Activated gamma-delta T cell (primary cell): Measurements from ENCODE around the gene RNH1.

Experiments
- DNase-seq: peaks from one replicate; lab custom pipeline; 2025; lab: John Stamatoyannopoulos, UW

Gene RNH1

DNA sequence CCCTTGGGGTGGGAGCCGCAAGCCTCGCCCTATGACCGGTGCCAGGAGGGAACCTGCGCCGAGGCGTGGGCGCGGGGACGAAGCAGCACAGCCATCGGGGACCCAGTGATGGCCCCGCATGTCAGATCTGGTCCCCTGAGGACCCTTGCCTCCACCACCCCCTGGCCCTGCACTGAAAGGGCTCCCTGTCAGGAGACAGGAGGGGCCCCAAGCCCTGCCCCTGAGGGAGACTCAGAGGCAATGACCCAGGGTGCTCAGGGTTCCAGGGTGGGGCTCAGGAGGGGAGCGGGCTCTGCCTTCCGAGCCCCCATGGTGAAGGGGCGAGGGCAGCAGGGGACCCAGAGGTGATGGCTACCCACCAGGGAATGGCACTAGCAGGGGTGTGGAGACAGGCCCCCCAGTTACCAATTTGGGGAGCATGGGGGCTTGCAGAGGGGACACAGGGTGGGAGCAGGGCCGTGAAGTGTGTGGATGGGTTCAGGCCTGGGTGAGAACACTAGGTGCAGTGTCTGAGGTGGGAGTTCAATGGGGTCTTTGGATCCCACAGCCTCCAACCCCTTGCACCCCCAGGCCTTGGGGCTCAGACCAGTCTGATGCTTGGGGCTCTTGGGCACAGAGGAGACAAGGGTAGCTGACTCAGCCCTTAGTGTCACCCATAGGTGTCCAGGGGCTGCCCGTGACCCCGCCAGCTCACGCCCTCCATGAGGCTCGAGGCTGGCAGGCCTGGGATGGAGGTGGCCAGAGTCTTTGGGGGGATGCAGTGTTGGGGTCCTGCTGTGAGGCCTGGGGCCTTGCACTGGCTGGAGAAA lies 30.8 kb upstream of the RNH1 start:
- no peak for DNase-seq

DNA sequence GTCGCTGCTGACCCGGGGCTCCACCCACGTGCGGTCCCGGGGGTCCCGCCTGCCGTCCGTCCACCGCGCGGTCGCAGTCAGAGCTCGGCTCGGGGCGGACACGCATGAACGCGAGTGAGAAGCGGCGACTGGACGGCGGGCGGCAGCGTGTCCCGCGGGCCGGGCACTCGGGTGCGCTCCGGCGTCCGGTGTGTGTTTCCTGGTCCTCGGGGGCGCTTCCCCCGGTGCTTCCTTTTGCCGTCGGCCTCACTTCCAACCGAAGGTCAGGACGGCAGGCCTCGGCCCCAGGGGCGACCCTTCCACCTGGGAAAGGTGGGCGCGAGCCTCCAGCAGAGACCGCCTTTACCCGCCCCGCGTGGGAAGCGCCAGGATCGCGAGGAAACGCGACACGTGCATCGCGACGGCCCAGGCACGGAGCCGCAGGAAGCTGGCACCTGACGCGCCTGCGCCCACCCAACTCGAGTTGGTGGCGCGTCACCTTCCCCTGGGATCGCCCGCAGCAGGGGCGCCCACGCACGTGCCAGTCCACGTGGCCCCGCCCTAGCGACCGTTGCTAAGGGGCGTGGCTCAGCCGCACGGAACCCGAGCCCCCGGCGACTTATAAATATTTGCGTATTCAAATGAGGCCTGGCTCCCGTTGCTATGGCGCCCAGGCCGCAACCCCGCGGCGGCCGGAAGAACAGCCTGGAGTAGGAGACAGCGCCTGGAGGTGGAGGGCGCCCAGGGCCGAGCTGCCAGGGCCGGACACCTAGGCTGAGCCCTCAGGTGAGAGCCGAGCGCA lies 30.0 kb upstream of the RNH1 start, which contains the start of gene LRRC56:
TSS of gene LRRC56 (plus strand) at position 687 of the 781 bp plus-strand sequence. CDS start 3,158 bp downstream, outside the sequence.
- DNase-seq: peak; percentile 92

DNA sequence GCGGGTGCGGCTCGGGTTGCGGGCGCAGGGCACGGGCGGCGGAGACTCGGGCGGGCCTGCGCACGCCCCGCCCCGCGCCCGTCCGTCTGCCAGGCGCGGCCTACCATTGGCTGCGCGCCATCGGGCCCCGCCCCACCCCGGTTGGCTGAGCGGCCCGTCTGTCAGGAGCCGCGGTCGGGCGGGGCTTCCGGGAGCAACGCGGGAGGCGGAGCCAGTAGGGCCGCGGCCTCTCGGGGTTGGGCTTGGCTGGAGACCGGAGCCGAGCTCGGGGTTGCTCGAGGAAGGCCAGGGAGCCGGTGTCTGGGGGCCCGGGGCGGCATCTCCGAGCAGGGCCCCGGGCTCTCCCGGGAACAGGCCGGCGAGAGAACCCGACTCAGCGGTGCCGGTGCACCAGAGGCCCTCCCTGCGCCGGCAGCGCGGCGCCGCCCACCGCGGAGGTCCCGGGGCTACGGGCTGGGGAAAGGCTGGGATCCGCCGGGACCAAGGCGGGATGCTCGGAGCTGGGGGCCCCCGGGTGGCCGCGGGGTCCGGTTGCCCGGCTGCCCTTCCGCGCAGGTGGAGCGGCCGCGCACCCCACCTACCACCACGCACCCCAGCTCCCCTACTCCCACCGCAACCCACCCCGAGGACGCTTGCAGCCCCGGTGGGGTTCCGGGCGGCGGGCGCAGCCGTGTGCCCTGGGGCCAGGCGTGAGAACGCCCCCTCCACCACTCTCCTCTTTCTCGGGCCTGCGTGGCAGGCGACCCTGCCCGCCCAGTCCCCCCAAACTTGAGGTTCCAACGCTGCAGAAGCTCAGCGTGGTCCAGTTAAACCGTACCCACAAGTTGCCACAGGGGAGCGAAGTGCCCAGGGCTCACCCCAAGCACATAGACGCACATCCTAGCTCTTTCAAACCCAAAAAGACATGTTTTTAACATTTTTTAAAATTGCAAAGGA lies 28.7 kb upstream of the RNH1 start, which contains the start of gene HRAS:
TSS of gene HRAS (minus strand) at position 58 of the 936 bp plus-strand sequence.
- DNase-seq: peak; percentile 95

DNA sequence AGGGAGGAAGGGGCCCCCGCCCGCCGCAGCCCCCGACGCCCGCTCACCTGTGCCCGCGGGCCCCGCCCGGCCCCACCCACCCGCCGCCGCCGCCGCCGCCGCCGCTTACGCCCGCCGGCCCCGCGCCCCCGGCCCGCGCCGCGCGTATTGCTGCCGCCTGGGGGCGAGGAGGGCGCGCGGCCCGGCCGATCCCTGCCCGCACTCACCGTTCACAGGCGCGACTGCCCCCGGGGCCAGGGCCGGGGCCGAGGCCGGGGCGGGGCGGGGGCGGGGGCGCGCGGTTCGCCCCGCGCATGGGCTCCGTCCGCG lies 28.1 kb upstream of the RNH1 start:
- no peak for DNase-seq

DNA sequence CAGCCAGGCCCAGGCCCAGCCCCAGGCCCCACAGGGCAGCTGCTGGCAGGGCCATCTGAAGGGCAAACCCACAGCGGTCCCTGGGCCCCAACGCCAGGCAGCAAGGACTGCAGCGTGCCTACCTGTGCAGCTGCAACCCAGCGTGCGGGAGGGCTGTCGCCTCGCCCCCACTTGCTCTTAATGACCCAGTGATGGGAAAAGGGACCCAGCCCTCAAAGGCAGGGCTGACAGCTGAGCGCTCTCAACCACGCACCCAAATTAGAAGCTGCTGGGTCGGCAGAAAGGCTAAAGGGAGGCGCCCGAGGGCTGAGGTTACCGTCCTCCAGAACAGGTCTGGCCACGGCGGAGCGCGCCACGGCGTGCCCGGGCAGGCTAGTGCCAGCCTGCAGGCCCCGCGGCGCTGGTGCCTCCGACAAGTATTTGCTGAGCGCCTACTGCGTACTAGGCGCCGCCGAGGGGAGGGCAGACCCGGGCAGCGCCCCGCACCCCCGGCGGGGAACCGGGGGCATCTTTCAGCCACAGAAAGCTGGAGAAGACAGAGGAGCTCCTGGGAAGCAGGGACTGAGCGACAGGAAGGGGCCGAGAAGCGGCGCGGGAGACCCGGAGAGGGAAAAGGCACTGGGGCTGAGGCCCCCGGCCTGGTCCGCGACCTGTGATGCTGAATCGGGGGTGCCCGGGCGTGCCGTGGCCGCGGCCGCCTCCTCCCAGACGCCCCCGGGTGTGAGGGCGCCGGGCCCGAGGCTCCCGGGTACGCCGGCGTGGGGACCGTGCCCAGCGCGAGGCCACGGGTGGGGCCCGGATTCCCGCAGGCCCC lies 27.6 kb upstream of the RNH1 start:
- DNase-seq: no peak

DNA sequence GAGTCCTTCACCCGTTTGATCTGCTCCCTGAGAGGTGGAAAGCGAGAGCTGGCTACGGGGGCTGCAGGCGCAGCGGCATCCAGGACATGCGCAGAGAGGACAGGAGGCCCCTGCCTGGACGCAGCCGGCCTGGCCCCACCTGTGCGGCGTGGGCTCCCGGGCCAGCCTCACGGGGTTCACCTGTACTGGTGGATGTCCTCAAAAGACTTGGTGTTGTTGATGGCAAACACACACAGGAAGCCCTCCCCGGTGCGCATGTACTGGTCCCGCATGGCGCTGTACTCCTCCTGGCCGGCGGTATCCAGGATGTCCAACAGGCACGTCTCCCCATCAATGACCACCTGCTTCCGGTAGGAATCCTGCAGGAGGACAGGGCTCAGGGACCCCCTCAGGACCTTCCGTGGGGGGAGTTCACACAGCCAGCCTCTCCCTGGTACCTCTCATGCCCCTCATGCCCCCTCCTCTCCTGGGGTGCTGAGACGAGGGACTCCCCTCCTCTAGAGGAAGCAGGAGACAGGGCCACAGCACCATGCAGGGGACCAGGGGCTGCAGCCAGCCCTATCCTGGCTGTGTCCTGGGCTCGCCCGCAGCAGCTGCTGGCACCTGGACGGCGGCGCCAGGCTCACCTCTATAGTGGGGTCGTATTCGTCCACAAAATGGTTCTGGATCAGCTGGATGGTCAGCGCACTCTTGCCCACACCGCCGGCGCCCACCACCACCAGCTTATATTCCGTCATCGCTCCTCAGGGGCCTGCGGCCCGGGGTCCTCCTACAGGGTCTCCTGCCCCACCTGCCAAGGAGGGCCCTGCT lies 26.7 kb upstream of the RNH1 start:
- DNase-seq: no peak

DNA sequence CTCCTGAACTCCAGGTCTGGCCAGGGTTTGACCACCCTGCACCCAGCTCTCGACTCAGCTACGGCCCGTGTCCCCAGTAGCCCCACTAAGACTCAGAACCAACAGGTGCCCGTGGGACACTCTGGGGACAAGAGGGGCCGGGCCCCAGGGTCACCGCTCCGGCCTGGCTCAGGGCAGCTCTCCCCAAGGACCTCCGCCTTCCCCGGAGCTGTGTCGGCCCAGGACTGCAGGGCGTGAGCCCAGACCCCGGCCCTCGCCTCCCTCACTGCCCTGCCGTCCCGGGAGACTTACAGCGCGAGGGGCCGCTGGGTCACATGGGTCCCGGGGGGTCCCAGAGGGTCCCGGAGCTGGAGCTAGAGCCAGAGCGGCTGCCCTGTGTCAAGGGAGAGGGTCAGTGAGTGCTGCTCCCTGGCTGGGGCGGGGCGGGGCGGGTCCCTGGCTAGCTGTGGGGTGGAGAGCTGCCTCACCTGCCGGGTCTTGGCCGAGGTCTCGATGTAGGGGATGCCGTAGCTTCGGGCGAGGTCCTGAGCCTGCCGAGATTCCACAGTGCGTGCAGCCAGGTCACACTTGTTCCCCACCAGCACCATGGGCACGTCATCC lies 26.0 kb upstream of the RNH1 start:
- DNase-seq: no peak

DNA sequence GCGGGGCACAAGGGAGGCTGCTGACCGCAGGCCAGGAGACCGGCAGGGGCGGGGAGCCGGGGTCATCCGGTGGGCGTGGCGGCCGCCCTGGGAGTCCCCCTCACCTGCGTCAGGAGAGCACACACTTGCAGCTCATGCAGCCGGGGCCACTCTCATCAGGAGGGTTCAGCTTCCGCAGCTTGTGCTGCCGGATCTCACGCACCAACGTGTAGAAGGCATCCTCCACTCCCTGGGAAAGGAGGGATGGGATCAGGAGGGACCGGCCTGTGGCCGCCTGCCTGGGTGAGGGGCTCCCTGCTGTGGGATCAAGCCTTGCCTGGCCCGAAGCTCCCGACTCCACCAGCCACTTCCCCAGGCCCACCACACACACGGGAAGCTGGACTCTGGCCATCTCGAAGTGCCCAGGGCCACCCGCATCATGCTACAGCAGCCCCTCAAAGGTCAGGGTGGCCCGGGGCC lies 25.5 kb upstream of the RNH1 start:
- DNase-seq: no peak

DNA sequence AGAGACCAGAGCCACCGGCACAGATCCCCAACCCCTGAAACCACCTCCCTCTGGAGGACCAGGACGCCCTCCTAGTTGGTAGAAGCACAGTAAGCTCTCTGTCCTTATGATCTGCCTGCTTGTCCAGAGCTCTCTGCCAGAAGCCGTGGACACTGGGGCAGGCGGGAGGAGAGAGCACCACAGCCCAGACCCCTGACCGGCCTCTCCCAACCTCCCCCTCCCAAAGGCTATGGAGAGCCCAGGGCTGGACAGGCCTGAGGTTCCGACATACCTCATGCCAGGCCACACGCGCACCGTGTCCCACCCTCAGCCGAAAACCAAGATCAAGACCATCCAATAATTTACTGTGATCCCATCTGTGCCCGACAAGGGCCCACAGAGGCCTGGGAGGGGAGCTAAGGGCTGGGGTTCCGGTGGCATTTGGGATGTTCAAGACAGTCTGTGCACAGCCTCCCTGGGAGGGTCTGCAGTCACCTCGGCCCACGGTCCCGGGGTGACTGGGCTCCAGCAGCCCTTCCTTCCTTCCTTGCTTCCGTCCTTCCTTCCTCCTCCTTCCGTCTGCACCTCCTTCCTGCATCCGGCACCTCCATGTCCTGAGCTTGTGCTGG lies 25.0 kb upstream of the RNH1 start:
- DNase-seq: no peak

DNA sequence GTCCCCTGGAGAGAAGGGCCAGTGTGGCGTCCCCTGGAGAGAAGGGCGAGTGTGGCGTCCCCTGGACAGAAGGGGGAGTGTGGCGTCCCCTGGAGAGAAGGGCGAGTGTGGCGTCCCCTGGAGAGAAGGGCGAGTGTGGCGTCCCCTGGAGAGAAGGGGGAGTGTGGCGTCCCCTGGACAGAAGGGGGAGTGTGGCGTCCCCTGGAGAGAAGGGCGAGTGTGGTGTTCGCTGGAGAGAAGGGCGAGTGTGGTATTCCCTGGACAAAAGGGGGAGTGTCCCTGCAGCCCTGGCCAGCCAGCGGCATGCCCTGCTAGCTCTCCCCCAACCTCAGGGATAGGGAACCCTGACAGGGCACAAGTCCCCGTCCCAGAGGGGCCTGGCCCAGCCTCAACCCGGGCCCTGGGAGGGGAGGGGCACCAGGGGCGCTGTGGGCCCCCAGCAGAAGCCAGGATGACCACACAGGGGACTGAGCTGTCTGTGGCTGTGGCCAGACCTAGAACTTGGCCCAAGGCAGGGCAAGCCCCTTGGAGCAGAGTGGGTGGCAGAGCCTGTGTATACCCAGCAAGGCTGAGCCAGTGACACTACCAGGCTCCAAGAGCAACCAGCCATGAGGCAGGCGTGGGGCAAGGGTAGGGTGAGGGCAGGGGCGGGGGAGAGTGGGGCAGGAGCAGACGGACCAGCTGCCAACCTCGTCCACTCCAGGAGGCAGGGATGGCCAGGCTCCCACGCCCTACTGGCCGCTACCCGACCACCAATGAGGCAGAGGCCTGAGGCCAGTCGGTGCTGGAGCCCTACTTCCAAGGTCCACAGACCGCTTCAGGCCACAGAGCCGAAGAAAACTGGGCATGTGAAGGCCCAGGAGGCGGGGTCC lies 24.2 kb upstream of the RNH1 start:
- no peak for DNase-seq

DNA sequence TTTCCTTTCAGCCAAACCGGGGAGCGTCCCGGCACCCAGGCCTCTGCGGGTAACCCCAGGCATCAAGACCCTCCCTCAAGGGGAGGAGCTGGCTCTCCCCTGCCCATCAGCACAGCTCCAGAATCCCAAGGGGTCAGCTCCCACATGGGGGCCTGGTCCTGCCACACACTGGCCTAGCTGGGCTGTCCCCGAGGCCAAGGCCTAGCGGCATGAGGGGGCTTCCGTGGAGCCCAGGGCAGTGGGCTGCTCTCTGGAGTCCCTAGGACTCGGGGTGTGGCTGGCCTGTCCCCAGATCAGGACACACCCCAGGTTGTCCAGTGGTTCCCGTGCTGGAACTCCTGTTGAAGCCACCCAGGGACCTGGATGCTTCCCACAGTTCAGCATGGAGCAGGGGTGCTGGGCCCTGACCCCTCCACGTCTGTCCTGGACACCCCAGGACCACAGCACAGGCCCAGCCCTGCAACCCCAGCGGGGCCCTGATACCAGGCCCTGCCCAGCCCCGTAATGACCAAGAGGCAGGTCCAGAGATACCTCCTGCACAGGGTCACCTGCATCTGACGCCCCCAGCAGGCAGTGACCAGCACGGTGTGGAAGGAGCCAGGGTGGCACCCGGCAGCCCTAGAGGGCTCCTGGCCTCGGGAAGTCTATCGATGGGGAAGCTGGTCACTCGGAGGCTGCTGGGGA lies 22.8 kb upstream of the RNH1 start:
- DNase-seq: no peak

DNA sequence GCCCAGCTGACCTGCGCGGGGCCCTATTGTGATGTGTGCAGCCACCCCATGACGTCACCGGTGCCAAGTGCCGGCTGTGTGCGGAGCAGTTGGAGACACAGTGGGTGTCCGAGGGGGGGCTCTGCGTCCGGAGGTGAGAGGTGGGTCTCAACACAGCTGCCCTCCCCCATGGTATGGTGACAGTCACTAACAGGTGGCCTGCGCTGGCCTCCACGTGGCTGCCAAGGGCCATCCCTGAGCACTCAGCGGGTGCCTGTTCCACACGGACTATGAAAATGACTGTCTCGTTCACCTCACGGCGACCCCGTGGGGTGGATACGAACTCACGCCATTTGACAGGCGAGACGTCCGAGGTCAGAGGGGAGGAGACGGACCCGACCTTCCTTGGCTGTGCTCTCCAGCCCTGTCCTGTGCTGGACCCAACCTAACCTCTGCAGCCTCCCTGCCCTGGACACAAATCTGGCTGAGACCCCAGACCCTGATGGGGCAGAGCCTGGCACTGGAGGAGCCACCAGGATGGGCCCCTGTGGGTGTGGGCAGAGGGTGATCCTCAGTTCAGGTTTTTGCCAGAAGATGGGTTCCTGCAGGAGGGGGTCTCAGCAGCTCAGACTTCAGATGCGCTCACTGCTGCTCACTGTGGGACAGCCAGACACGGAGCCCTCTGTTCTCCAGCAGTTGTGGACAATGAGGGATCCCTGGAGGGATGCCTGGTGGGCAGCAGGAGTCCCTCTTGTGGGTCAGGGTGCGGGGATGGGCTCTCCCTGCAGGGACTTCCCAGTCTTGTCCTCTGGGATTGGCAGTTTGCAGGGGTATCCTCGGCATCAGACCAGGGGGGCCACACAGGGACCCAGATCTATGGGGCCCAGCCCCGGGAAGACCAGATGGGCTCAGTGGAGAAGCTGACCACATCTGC lies 22.0 kb upstream of the RNH1 start:
- DNase-seq: no peak

DNA sequence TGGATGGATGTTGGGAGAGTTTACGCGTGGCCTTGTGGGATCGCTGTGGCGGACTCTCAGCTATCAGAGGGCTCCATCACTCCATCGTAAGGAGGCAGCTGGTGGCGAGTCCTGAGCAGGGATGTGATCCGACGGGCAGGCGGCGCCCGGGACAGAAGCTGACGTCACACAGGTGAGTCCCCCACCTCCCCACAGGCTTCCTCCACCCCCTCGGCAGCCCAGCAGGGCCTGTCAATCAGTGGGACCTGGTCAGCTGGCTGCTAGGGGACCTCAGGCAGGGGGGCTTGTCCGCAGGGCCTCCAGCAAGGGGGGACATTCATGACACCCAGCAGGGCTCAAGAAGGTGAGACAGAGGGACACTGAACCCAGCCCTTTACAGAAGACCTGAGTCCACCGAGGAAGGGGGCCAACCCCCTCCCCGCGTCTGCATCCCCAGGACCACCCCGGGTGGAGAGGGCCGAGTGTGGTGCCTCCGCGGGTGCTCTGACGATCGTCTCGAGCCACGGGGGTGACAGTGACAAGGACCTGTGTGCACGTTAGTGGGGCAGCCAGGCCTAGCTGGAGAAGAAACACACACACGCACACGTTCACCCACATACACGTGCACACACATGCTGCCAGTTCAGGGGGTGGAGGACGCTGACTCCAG lies 21.2 kb upstream of the RNH1 start:
- no peak for DNase-seq

DNA sequence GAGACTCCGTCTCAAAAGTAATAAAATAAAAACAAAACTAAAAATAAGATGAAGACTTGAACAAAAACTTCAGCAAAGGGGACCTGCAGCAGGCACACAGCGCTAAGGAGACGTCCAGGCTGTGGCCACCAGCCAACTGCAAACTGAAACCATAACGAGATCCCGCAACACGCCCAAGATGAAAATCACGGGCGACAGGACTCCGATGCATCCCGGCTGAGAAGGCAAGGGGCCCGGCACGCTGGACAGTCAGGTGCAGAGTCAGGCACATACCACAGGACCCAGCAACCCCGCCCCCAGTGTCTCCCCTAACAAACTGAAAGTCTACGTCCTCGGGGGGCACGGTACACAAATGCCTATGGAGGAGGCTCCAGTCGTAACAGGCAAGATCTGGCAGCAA lies 19.1 kb upstream of the RNH1 start:
- no peak for DNase-seq

DNA sequence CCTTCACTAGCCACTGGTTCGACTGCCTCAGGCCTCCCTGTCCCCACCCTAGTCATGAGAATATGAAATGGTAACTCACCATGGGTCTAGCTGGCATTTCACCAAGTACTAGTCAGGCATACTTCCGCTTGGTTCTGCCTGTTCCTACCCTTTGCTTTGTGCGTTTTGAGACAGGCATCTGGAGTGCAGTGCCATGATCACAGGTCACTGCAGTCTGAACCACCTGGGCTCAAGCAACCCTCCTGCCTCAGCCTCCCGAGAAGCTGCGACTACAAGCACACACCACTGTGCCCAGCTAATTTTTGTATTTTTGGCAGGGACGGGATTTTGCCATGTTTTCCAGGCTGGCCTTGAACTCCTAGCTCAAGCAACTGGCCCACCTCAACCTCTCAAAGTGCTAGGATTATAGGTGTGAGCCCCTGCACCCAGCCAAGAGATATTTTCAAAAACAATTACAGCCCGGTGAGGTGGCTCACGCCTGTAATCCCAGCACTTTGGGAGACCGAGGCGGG lies 14.2 kb upstream of the RNH1 start:
- DNase-seq: no peak
